ENCODE measurements around the gene DDX24. TPM values are rescaled to one million over a fixed set of nuclear protein-coding genes. Genes with fewer than 3 reads are reported as not detected.

Gene DDX24
- total and polyA plus RNA-seq, 2 of the 8 experiments (the other 6 are each of a cell fraction or from before 2014, with no cell fraction given): 89.0 to 201 TPM

GRCh38 chr14:94126800-94127199 lies 45.8 kb upstream of the DDX24 start (continued):
- TF ChIP-seq, protein P1, sequence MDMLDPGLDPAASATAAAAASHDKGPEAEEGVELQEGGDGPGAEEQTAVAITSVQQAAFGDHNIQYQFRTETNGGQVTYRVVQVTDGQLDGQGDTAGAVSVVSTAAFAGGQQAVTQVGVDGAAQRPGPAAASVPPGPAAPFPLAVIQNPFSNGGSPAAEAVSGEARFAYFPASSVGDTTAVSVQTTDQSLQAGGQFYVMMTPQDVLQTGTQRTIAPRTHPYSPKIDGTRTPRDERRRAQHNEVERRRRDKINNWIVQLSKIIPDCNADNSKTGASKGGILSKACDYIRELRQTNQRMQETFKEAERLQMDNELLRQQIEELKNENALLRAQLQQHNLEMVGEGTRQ (IDR thresholded peaks at IDR 0.05; ENCODE audit: low read length): no peak
- TF ChIP-seq KDM4A (IDR thresholded peaks at IDR 0.05; ENCODE audit: low read depth, low read length, severe bottlenecking): no peak
